GM18498 (cell line): ENCODE measurements around the gene SRGAP1.
"Not testable (repeated sequence)": the region's sequence is repeated elsewhere in the genome, so short reads cannot be mapped to it uniquely, and the experiment has no call there.

Source experiments
- ATAC-seq: cut with Tn5 transposase; IDR thresholded peaks from one replicate; pipeline ENCODE4 v1.9.1; 2021; ENCODE audit warnings: mild to moderate bottlenecking, moderate library complexity; ENCODE audit not compliant: unreplicated experiment

The SRGAP1 gene

DNA sequence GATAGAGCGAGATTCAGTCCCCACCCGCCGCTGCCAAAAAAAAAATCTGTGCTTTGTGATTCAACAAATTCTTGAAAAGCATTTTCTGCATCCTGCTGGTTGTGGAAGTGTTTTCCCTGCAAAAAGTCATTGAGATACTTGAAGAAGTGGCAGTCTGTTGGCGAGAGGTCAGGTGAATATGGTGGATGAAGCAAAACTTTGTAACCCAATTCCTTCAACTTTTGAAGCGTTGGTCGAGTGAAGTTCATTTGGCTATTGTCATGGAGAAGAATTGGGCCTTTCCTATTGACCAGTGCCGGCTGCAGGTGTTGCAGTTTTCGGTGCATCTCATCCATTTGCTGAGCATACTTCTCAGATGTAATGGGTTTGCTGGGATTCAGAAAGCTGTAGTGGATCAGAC, 20.9 kb downstream of the SRGAP1 start:
- no peak for ATAC-seq

DNA sequence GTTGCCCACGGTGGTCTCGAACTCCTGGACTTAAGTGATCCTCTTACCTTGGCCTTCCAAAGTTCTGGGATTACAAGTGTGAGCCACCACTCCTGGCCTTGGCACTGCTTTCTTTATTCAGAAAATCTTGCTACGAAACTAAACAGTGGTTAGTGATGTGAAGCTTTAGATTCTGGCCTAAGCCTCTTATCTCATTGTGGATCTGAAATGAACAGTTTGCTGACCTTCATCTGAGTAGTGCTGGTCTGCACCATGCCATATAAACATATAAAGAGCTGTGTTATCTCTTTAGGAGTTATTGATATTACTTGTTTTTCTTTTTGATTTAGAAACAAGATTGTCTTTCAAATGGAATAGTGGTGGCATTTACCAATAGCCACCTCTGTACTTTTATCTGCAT, 22.6 kb downstream of the SRGAP1 start:
- ATAC-seq: no peak

- ATAC-seq: no peak
Observed at GRCh38 chr12:63869656-63870055, 25.2 kb downstream of the SRGAP1 start.

- ATAC-seq: no peak
Observed at GRCh38 chr12:63870838-63871237, 26.3 kb downstream of the SRGAP1 start.

- ATAC-seq: no peak
Observed at GRCh38 chr12:63874897-63875480, 30.5 kb downstream of the SRGAP1 start.

DNA sequence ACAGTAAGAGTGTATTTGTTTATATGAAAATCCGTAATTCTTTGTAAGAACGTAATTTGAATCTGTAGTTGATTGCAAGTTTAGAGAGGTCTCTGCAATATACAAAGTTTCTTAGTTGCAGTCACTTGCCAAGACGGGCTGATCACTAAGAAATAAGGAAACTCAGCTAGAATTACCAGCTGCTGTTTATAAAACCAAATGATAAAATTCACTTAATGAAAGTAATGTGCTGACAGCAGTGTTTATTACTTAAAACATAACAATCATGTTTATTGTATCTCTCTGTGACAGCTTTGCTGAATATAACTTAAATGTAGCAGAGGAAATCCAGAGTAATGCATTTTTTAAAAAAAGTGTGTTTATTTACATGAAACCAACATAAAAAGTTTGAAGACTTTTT, 31.2 kb downstream of the SRGAP1 start:
- ATAC-seq: no peak

DNA sequence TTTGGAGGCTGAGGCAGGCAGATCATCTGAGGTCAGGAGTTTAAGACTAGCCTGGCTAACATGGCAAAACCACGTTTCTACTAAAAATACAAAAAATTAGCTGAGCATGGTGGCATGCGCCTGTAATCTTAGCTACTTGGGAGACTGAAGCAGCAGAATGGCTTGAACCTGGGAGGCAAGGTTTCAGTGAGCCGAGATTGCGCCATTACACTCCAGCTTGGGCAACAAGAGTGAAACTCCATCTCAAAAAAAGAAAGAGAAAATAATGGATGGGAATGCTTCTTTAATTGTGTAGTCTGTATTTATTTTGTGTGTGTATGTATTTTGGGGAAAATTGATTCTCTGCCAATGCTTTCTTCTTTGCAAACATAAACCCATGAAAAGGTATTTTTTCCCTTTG, 32.5 kb downstream of the SRGAP1 start:
- no peak for ATAC-seq

DNA sequence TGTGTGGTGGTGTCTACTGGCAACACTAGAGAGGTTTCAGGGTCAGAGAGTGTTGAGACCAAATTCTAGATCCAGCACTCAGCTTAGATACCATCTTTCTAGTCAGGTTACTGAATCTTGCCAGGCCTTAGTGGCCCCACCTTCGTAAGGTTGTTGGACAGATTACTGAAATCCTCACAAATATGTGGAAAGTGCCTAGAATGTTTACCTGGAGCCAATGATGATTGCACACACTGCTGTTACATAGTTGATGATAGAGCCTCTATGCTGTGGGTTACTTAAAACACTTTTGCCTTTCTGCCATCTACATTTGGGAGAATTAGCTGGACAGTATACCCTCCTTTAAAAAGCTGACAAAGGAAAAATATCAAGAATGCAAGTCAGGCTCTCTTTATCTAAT, 33.2 kb downstream of the SRGAP1 start:
- ATAC-seq: no peak

DNA sequence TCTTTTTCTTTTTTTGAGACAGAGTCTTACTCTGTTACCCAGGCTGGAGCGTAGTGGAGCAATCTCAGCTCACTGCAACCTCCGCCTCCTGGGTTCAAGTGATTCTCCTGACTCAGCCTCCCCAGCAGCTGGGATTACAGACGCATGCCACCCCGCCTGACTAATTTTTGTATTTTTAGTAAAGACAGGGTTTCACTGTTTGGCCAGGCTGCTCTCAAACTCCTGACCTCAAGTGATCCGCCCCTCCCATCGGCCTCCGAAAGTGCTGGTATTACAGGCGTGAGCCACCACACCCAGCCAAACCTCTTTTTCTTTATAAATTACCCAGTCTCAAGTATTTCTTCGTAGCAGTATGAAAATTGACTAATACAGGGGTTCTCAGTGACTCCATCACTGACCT, 35.7 kb downstream of the SRGAP1 start:
- not testable (repeated sequence) for ATAC-seq

DNA sequence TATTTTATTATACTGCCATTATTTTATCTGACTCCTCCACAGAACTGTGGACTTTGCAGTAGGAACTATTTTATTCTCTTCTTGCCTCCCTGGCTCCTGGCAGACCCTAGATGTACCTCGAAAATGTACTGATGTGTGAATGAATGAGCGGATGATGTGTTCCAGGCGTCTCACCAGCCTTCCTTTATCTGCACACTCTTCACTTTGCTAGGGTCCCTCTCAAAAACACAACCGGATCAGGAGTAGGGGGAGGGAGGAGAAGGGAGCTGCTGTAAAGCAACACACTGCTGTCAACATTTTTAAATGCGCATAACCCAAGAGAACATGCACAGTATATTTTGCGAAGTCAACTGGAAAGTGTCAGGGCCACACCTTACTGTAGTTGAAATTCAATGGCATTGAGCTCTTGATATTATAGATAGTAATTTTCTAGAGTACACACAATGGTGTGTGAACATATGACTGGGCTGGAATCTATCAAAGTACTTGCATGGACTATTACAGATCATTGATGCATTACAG, 36.3 kb downstream of the SRGAP1 start:
- ATAC-seq: no peak

- ATAC-seq: no peak
Observed at GRCh38 chr12:63882844-63883243, 38.3 kb downstream of the SRGAP1 start.

DNA sequence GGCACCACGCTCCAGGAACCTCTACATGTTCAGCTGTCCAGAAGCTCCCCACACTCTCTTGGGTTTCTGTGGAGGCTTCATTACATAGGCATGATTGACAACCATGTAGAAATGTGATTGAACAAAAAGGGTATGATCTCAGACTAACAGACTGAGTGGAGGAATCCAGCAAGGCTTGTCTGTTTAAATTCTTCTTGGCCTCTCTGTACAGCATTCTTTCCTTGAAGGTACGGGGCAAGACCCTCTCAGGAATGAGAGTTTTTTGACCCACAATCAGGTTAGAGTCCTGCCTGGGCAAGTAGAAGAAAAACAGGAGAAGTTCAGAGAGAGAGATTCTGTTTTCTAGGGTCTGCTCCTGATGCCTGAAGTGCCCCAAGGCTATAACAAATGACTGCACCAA, 40.9 kb downstream of the SRGAP1 start:
- ATAC-seq: no peak

GRCh38 chr12:63888908-63889635, 44.6 kb downstream of the SRGAP1 start:
- no peak for ATAC-seq

DNA sequence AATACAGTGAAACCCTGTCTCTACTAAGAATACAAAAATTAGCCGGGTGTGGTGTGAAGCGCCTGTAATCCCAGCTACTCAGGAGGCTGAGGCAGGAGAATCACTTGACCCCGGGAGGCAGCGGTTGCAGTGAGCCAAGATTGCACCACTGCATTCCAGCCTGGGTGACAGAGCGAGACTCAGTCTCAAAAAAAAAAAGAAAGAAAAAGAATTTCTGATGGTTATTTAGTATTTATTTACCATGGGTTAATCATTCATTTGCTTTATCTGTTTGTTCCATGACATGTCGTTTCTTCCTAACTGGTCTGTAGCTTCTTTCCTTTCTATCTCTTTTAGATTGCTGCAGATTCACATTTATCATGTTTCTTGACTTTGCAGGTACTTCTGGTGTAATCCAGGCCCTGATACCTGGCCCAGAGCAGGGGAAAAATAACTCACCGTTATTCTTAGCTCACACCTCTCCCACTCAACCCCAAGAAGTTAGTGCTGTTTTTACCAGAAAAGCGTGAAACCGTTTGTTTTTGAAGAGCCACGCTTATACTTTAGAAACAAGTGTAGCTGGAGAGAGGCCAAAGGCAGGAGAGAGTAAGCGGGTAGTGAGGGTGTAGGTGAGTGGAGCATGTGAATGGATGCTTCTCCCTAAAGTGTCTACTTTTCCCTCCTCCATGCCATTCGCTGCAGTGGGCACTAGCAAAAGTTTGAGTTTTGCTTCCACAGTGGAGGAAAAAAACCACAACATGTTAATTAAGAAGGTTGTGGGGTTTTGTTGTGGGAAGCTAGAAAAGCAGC, 45.4 kb downstream of the SRGAP1 start:
- ATAC-seq: no peak

DNA sequence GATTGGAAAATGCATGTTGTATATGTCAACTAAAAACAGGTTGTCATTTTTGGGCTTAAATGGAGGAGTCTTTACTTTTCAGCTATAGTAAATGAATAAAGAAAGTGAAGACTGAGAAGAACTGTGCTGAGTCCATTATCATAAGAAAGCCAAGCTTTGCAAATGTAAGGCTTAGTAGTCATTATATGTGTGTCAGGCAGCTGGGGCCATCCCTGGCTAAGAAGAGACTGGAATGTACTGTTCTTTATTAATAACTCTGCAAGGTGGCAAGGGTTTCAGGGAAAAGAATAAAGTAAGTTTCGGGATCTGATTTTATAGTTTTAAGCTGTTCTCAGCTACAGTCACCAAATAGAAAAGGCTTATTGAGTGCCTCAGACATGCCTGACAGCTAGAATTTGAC, 48.7 kb downstream of the SRGAP1 start:
- ATAC-seq: no peak

GRCh38 chr12:63894132-63894531, 49.6 kb downstream of the SRGAP1 start:
- ATAC-seq: no peak

- no peak for ATAC-seq
Observed at GRCh38 chr12:63895841-63896240, 51.3 kb downstream of the SRGAP1 start.

- no peak for ATAC-seq
Observed at GRCh38 chr12:63897931-63898330, 53.4 kb downstream of the SRGAP1 start.

- no peak for ATAC-seq
Observed at GRCh38 chr12:63898764-63899337, 54.4 kb downstream of the SRGAP1 start.

DNA sequence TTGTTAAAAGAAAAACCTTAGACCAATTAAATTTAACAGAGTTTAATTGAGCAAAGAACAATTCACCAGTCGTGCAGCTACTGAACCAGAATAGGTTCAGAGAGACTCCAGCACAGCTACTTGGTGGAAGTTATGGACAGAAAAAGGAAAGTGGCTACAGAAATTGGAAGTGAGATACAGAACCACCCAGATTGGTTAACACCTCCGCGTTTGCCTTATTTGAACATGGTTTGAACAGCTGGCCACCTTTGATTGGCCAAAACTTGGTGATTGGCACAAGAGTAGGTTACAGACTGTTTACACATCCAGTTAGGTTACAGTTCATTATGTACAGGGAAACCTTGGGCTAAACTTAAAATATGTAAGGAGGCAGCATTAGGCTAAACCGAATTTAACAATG, 54.9 kb downstream of the SRGAP1 start:
- no peak for ATAC-seq
